Prostate gland (tissue), 2 donors: Measurements from ENCODE around the gene ZNF207. TPM values are rescaled to one million over a fixed set of nuclear protein-coding genes. Genes with fewer than 3 reads are reported as not detected.

ENCODE experiments used
- DNase-seq: peaks from one replicate; pipeline ENCODE4 v3.0.0-alpha.2; 2019; ENCODE audit warnings: low spot score
- H3K27ac ChIP-seq, 2 donors: fragments of 200-600 bp; sonication (generic); 2 replicates each; pipeline ENCODE4 v1.5.1; 2017 to 2019
- H3K27me3 ChIP-seq: fragments of 200-600 bp; sonication (generic); replicated peaks from 2 replicates; pipeline ENCODE4 v1.5.1; 2019; ENCODE audit not compliant: insufficient read depth
- H3K36me3 ChIP-seq, 2 donors: fragments of 200-600 bp; sonication (generic); 1 replicate in 1 of 2; 2 replicates in 1 of 2; pipeline versions ENCODE4 v1.5.1 to v1.8.1; 2017 to 2019
- H3K4me1 ChIP-seq: fragments of 200-600 bp; sonication (generic); replicated peaks from 2 replicates; pipeline ENCODE4 v1.5.1; 2019
- H3K4me3 ChIP-seq, 2 donors: fragments of 200-600 bp; sonication (generic); 2 replicates each; pipeline ENCODE4 v1.5.1; 2017 to 2019
- H3K9me3 ChIP-seq: fragments of 200-600 bp; sonication (generic); 2 replicates; pipeline ENCODE4 v1.5.1; 2017
- POLR2A ChIP-seq: fragments of 450-650 bp; IDR thresholded peaks from one replicate; pipeline ENCODE4 v1.6.1; 2016; ENCODE audit warnings: antibody characterized with exemption, mild to moderate bottlenecking
- POLR2AphosphoS5 ChIP-seq: sonication (generic); formaldehyde crosslinking; IDR thresholded peaks from one replicate; pipeline ENCODE4 v1.6.1; 2017; ENCODE audit warnings: antibody characterized with exemption
- WGBS: methylation state at CpG from one replicate; pipeline ENCODE4 v1.1.5; 2018; 5-methylcytosine and 5-hydroxymethylcytosine counted together
- intact Hi-C: fragments of 100-400 bp; cut with DNase I; formaldehyde crosslinking; loops from one replicate; pipeline ENCODE4 v1.14.2; 2022
- total RNA-seq, 2 donors: library from RNA; depleted of rRNA; stranded (reverse); fragments of >200 nt; gene quantifications; one replicate each; pipeline ENCODE4 v1.1.0, GENCODE V29; 2016
- TF ChIP-seq, protein P1 (sequence below), 4 experiments: fragments of 200-600 bp in 2 of 4; fragments of 450-650 bp in 2 of 4; sonication (generic) in 2 of 4; IDR thresholded peaks; 1 replicate in 3 of 4; 2 replicates in 1 of 4; pipeline ENCODE4 v1.5.1; 2016 to 2019; ENCODE audit warnings: antibody characterized with exemption in 4 of 4, mild to moderate bottlenecking in 2 of 4, moderate library complexity in 2 of 4

Gene ZNF207
- total RNA-seq, 2 donors from 2014 or later: 91.3 to 168 TPM

- H3K4me3 ChIP-seq: no peak overlapping the region
- DNase-seq: no peak
These were observed 6.4 kb downstream of the ZNF207 start for GRCh38 chr17:32356378-32356743.

DNA sequence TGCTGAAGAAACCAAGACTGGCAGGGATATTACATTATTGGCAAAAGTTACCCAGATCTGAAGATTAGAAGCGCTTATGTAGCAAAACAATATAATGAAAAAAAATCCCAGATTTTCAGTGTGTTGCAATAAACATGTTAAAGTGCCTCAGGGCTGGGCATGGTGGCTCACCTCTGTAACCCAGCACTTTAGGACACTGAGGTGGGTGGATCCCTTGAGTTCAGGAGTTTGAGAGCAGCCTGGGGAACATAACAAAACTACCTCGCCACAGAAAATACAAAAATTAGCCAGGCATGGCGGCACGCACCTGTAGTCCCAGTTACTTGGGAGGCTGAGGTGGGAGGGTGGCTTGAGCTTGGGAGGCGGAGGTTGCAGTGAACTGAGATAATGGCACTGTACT lies 6.8 kb downstream of the ZNF207 start:
- no peak overlapping the region for H3K27ac ChIP-seq

More at GRCh38 chr17:32356378-32356743, 6.4 kb downstream of the ZNF207 start:
- H3K9me3 ChIP-seq: no peaks in the 10 kb centered on the region
- H3K36me3 ChIP-seq: peaks cover 0 to 15% of the 10 kb centered on the region in 2 donors
- H3K4me1 ChIP-seq: peaks cover 15% of the 10 kb centered on the region
- 83% methylated on average over 3 of the region's 3 CpGs for WGBS
- intact Hi-C loops: no loop called here
- H3K27me3 ChIP-seq: no peaks in the 10 kb centered on the region
- H3K27ac ChIP-seq: no peak overlapping the region
- TF ChIP-seq, protein P1, sequence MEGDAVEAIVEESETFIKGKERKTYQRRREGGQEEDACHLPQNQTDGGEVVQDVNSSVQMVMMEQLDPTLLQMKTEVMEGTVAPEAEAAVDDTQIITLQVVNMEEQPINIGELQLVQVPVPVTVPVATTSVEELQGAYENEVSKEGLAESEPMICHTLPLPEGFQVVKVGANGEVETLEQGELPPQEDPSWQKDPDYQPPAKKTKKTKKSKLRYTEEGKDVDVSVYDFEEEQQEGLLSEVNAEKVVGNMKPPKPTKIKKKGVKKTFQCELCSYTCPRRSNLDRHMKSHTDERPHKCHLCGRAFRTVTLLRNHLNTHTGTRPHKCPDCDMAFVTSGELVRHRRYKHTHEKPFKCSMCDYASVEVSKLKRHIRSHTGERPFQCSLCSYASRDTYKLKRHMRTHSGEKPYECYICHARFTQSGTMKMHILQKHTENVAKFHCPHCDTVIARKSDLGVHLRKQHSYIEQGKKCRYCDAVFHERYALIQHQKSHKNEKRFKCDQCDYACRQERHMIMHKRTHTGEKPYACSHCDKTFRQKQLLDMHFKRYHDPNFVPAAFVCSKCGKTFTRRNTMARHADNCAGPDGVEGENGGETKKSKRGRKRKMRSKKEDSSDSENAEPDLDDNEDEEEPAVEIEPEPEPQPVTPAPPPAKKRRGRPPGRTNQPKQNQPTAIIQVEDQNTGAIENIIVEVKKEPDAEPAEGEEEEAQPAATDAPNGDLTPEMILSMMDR (IDR thresholded peaks at IDR 0.05): no peak
- TF ChIP-seq POLR2A (no peak), POLR2AphosphoS5 (no peak)

DNA sequence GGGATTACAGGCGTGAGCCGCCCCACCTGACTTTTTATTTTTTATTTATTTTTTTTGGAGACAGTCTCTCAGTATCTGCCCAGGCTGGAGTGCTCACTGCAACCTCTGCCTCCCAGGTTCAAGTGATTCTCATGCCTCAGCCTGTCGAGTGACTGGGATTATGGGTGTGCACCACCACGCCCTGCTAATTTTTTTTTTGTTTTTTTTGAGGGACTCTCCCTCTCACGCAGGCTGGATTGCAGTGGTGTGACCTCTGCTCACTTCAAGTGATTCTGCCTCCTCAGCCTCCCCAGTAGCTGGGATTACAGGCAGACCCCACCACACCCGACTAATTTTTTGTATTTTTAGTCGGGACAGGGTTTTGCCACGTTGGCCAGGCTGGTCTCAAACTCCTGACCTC lies 7.7 kb downstream of the ZNF207 start:
- WGBS: 86% methylated on average over 8 of the region's 8 CpGs
- H3K9me3 ChIP-seq: no peaks in the 10 kb centered on the region
- no peaks in the 10 kb centered on the region for H3K27me3 ChIP-seq
- DNase-seq: no peak
- H3K4me3 ChIP-seq: no peak overlapping the region
- H3K4me1 ChIP-seq: peaks cover 15% of the 10 kb centered on the region
- H3K36me3 ChIP-seq: peaks cover 0 to 15% of the 10 kb centered on the region in 2 donors
- no peak overlapping the region for H3K27ac ChIP-seq
- TF ChIP-seq, protein P1 (IDR thresholded peaks at IDR 0.05): no peak
- TF ChIP-seq POLR2AphosphoS5 (no peak), POLR2A (no peak)
- intact Hi-C loops: no loop called here

More for the DNA sequence above, 6.8 kb downstream of the ZNF207 start:
- Histone ChIP-seq H3K4me3 (no peak overlapping the region), H3K4me1 (peaks cover 15% of the 10 kb centered on the region), H3K36me3 (peaks cover 0 to 15% of the 10 kb centered on the region in 2 donors), H3K9me3 (no peaks in the 10 kb centered on the region), H3K27me3 (no peaks in the 10 kb centered on the region)
- no peak for DNase-seq
- intact Hi-C loops: no loop called here
- TF ChIP-seq POLR2A: no peak
- TF ChIP-seq, protein P1 (IDR thresholded peaks at IDR 0.05): no peak
- TF ChIP-seq POLR2AphosphoS5: no peak
- WGBS: 86% methylated on average over 5 of the region's 5 CpGs

GRCh38 chr17:32361270-32361669 lies 11.3 kb downstream of the ZNF207 start:
- DNase-seq: no peak
- H3K9me3 ChIP-seq: no peaks in the 10 kb centered on the region
- WGBS: 98% methylated on average over 1 of the region's 1 CpG
- no peaks in the 10 kb centered on the region for H3K27me3 ChIP-seq
- no peak overlapping the region for H3K27ac ChIP-seq
- H3K4me3 ChIP-seq: no peak overlapping the region
- intact Hi-C loops: no loop called here
- TF ChIP-seq POLR2AphosphoS5 (no peak), POLR2A (no peak)
- TF ChIP-seq, protein P1 (IDR thresholded peaks at IDR 0.05): no peak
- H3K36me3 ChIP-seq: peaks cover 0 to 27% of the 10 kb centered on the region in 2 donors
- H3K4me1 ChIP-seq: no peaks in the 10 kb centered on the region

DNA sequence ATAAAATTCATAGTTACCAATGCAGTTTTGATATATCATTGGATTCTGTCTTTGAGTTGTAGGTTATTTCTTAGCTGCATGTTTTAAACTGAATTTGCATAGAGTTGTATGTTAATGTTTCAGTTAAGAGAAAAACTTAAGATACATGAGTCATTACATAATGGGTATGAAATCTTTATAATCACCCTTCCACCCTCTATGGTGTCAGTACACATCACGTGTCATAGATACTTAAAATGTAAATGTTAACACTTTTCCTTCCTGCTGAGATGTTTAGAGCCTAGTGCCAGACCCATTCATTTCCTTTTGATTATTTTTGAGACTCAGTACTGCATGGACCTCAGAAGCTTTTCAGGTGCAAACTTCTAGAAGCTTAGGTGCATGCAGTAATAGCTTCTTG lies 20.5 kb downstream of the ZNF207 start:
- Histone ChIP-seq H3K27me3 (no peaks in the 10 kb centered on the region), H3K4me1 (no peaks in the 10 kb centered on the region), H3K4me3 (no peak overlapping the region), H3K27ac (no peak overlapping the region), H3K9me3 (no peaks in the 10 kb centered on the region), H3K36me3 (peaks cover 5 to 16% of the 10 kb centered on the region in 2 donors)
- DNase-seq: no peak
- intact Hi-C loops: no loop called here
- WGBS: 84% methylated on average over 1 of the region's 1 CpG
- TF ChIP-seq POLR2AphosphoS5 (no peak), POLR2A (no peak)
- TF ChIP-seq, protein P1 (IDR thresholded peaks at IDR 0.05): no peak
